MM.1S (cell line): ENCODE measurements around the gene ADGRV1.

Experiments
- CTCF ChIP-seq: fragments of 300-600 bp; sonication (generic); IDR thresholded peaks from 2 replicates; pipeline ENCODE4 v1.5.1; 2016; ENCODE audit warnings: antibody characterized with exemption, low read length, mixed read lengths
- EZH2 ChIP-seq: fragments of 300-600 bp; sonication (generic); optimal IDR thresholded peaks from 2 replicates; pipeline ENCODE3; 2017; ENCODE audit warnings: low read depth, mild to moderate bottlenecking, antibody characterized with exemption, low read length, mixed read lengths
- EZH2phosphoT487 ChIP-seq: fragments of 300-600 bp; sonication (generic); IDR thresholded peaks from 2 replicates; pipeline ENCODE4 v1.6.1; 2018; ENCODE audit warnings: antibody characterized with exemption, low read length

DNA sequence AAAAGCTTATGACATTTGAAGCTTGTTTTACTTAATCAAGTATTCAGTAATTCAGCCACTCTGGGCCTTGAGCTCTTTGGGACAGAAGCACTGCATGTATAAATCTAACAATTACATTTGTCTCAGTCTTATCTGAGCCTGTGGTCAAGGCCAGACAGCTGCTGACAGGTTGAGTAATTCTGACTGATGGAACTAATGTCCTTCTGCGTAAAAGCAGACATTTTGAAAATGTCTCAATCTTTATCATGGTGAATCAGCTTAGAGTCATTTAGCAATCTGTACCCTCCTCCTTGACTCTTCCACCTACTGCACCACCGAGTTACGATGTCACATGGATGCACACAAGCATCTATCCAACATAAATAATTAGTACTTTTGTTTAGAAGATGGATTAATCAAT lies 424.6 kb downstream of the ADGRV1 start:
- TF ChIP-seq CTCF: no peak
- no peak for TF ChIP-seq EZH2phosphoT487
- no peak for TF ChIP-seq EZH2
